Mammary microvascular endothelial cell (primary cell): ENCODE results near the gene LGALS9B. TPM values are rescaled to one million over a fixed set of nuclear protein-coding genes. Genes with fewer than 3 reads are reported as not detected.

ENCODE experiments used
- total RNA-seq: library from RNA; depleted of rRNA; stranded (reverse); fragments of >200 nt; gene quantifications from 2 replicates; pipeline ENCODE4 v1.2.3, GENCODE V29; 2015

LGALS9B gene
- not detected in 2 replicates for total RNA-seq

GRCh38 chr17:20467447-20467846 lies at the start of gene LGALS9B:
Gene LGALS9B (minus strand): TSS chr17:20467539. CDS start chr17:20467470, 69 bp downstream.

Other genes starting within 250 kb of the LGALS9B start
- not detected in 2 replicates for gene CDRT15L2, start 112.2 kb upstream of the LGALS9B start, total RNA-seq